GM23248 (cell line): ENCODE data around the gene SAMD4B.

ENCODE experiments used
- EZH2 ChIP-seq: fragments of 200-600 bp; sonication (generic); IDR thresholded peaks from 2 replicates; pipeline ENCODE4 v1.6.1; 2018; ENCODE audit warnings: antibody characterized with exemption, mild to moderate bottlenecking; ENCODE audit not compliant: insufficient read depth, poor library complexity, severe bottlenecking
- EZH2phosphoT487 ChIP-seq: fragments of 200-600 bp; sonication (generic); IDR thresholded peaks from 2 replicates; pipeline ENCODE4 v1.6.1; 2018; ENCODE audit warnings: antibody characterized with exemption, moderate library complexity, mild to moderate bottlenecking, low read depth; ENCODE audit not compliant: insufficient read depth

DNA sequence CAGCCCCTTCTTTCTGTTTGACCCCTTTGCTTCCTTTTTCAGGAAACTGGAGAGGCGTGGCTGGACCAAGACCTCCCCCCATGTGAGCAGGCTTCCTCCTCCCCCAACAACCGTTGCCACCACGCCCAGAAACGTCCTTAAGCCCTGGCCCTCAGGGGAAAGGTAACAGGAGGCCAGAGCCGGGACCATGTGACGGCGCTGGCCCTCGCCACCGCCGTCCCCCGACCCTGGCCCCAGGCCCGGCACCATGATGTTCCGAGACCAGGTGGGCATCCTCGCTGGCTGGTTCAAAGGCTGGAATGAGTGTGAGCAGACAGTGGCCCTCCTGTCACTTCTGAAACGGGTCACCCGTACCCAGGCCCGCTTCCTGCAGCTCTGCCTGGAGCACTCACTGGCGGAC is 14.4 kb downstream of the SAMD4B start:
- TF ChIP-seq EZH2: no peak
- TF ChIP-seq EZH2phosphoT487: no peak
